Activated CD8-positive, alpha-beta memory T cell treated with anti-CD3 and anti-CD28 coated beads for 36 hours (primary cell): ENCODE data around the gene SBSN. TPM values are rescaled to one million over a fixed set of nuclear protein-coding genes. Genes with fewer than 3 reads are reported as not detected.

ENCODE experiments used
- CTCF ChIA-PET: fragments of 350-600 bp; sonication (Branson Sonifier 250); formaldehyde crosslinking; loops from one replicate; lab custom pipeline; 2021; ENCODE audit warnings: antibody characterized with exemption; lab: Charles Lee
- POLR2A ChIA-PET: fragments of 350-600 bp; sonication (Branson Sonifier 250); formaldehyde crosslinking; loops from one replicate; lab custom pipeline; 2021; ENCODE audit warnings: antibody characterized with exemption; lab: Charles Lee
- total RNA-seq, 2 experiments: library from RNA; stranded (reverse); gene quantifications; one replicate each; pipeline ENCODE4 v1.2.3, GENCODE V29; 2021

The SBSN gene
- total RNA-seq, 2 experiments from 2014 or later: not detected

DNA sequence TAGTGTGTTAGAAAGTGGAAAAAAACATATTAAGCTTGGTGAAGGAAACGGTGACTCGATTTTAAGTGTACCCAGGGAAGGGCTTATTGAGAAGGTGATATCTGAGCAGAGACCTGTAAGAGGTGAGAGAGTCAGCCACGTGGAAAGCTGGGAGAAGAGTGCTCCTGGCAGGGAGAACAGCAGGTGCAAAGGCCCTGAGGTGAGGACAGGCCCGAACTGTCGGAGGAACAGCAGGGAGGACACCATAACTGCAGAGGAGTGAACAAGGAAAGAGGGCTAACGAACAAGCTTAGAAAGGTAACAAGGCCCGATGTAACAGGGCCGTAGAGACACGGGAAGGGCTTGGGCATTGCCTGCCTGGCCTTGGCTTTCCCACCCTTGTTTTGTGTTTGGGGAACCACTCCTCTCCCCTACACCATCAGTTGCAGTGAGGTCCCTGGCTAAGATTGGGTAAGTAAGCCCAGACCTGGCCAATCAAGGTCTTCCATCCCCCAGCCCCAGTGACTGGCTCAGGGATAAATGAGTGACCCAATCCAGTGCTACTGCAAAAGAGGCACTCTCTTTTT, 28.0 kb upstream of the SBSN start:
- POLR2A ChIA-PET: no interaction called here
- CTCF ChIA-PET: interaction anchor here (0.7 to 2.5 kb wide), 5 partner anchors 8 to 61 kb away, joined by 3 to 13 read pairs (median 3); no protein-coding TSS in a partner anchor

DNA sequence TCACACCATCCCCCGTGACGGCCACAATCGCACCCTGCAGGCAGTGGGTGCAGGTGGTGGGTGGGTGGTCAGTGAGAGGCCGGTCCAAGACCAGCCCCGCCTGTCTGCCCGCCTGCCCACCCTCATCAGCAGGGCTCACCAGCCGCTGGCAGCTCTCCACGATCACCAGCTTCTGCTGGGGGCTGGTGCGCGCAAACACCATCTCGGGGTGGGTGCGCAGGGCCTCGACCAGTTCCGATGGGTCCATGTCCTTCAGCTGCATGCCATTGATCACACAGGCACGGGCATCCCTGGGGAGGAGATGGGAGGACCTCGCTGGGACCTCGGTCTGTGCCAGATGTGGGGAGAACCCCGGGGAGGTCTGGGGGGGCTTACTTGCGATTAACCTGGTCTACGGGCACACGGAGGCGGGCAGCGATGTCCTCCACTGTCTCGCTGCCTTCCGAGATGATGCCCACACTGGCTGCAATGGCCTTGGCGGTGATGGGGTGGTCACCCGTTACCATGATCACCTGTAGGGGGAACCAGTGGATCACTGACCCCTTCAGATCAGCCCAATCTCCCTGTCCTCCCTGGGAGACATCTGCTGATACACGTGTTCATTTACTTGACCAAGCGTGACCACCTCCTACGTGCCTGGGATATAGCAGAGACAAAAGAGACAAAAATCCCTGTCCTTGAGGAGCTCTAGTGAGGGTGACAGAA, 27.3 kb upstream of the SBSN start:
- POLR2A ChIA-PET: no interaction called here
- CTCF ChIA-PET: interaction anchor here (0.7 to 2.5 kb wide), 5 partner anchors 7 to 61 kb away, joined by 3 to 13 read pairs (median 3); no protein-coding TSS in a partner anchor

DNA sequence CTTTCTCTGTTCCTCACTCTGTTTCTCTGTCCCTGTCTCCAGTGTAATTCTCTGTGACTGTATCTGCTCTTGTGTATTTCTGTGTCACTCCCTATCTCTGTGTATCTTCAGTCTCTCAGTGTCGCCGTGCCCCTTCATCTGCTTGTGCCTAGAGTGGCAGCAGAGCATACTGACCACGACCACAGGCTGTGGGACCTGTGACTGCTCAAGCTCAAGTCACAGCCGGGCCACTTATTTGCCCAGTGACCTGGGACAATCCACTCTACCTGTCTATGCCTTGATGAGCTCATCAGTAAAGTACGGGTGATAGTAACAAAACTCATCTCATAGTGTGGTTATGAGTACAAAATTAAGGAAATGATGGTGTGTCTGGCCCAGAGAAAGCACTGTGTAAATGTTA, 26.0 kb upstream of the SBSN start:
- POLR2A ChIA-PET: no interaction called here
- CTCF ChIA-PET: no interaction called here

DNA sequence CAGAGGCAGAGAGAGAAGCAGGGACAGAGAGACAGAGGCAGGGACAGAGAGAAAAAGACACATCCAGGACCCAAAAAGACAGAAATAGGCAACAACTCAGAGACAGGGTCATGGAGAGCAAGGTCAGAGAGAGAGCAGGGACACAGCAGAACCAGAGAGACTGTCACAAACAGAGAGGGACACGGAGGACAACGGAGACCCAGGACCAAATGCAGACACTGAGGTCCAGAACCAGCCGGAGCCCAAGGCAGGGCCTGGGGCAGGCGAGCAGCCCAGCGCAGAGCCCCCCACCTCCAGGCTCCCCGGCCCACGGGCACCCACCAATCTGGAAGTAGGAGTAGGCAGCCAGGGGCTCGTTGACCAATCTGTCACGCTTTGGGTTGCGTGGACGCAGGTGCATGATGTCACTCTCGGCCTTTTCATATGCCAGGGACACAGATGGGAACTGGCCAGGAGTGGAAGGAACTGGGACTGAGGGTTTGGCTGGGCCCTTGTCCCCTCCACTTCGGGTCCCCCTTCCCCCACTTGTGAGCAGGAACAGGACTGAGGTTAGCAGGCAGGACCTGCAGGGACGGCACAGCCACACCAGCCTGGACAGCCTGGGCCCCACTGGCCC, 25.4 kb upstream of the SBSN start:
- ChIA-PET POLR2A (no interaction called here), CTCF (no interaction called here)

DNA sequence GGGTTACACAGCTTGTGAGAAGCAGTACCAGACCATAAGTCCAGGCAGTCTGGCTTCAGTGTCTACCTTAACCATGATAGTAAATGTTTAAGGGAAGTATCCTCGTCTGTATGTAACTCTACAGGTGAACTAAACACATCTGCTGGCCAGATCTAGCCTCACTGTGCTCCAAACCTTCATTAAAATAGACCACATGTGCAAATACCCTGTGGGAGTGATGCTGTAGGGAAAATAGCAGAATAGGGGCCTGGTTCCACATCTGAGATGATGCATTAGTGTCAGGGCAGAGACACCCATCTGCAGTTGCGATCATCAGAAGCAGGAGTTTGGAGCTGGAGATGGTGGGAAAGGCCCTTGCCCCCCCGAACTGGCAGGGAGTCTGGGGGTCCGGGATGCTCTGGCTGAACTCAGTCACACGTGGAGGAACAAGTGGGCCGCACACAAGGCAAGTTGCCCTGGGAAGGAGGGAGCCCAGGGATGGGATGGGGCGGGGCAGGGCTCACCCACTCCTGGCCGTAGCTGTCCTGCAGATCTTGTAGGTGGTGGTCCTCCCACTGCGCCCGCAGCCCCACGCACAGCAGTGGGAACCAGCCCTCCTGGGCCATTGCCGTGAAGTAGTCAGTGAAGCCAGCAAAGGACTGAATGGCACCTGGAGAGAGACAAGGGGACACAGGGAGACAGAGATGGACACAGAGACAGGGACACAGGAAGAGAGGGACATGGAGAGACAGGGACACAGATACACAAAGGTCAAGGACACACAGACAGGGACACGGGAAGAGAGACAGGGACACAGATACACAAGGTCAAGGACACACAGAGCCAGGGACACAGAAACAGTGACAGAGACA, 24.6 kb upstream of the SBSN start:
- CTCF ChIA-PET: interaction anchor here (1.7 kb wide), 1 partner anchor 39 kb away, joined by 4 read pairs; no protein-coding TSS in a partner anchor

DNA sequence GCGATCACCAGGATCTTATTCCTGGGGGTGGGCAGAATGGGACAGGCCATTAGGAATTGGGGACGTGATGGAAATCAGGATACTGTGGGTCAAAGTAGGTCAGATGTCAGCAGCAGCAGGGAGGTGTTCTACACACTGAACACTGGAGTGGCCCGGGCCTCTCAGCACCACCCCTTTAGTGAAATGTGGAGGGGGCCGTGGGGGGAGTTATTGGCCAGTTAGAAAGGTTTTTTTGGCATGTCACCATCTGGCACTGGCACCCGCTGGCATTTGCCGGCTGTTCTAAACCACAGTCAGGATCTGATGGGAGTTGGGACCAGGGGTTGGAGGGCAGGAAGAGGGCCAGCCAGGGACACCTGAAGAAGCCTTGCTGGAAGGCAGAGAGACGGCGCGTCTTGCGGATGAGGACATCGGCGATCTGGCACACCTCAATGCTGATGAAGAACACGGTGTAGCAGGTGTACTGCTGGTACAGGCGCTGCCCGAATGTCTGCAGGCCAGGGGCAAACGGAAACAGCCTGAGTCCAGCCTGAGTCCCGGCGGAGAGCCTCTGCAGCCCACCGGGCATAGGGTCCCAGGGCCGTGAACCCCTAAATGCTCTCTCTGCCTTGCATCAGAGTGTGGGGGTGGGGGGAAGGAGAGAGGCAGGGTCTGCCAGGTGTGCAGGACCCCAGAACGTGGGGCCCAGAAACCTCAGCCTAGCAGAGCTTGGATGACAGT, 23.1 kb upstream of the SBSN start:
- POLR2A ChIA-PET: no interaction called here
- CTCF ChIA-PET: interaction anchor here (1.7 kb wide), 1 partner anchor 41 kb away, joined by 4 read pairs; no protein-coding TSS in a partner anchor

More for the DNA sequence above, 24.6 kb upstream of the SBSN start:
- POLR2A ChIA-PET: no interaction called here

DNA sequence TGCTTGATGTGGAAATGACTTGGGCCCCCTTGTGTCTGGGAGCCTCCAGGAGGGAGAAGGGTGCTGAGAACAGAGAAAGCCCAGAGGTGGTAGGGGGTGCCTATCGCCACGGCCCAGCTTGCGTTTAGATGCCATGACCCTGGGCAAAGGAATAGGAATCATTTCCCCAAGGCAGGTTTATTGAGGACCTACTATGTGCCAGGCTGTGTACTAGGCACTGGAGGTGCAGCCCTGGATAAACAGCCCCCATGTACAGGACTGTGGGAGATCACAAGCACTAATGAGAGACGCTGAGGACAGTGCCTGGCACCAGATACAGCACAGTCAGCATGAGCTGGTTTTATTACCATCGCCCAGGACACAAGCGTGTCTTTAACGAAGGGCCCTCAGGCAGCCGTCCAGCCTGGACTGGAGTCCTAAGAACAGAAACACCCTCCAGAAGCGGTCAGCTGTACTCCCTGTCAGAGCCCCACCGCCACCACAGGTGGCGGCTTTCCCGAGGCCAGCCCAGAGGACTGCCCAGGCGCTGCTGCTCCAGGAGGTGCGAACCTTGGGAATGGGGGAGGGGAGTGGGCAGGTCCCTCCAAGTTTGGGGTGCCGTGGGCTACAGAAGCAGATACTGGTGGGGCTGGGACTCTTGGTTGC, 21.9 kb upstream of the SBSN start:
- POLR2A ChIA-PET: interaction anchor here (1.1 kb wide), 1 partner anchor 98 kb away, joined by 3 read pairs; the partner anchor contains the start of gene COX6B1

DNA sequence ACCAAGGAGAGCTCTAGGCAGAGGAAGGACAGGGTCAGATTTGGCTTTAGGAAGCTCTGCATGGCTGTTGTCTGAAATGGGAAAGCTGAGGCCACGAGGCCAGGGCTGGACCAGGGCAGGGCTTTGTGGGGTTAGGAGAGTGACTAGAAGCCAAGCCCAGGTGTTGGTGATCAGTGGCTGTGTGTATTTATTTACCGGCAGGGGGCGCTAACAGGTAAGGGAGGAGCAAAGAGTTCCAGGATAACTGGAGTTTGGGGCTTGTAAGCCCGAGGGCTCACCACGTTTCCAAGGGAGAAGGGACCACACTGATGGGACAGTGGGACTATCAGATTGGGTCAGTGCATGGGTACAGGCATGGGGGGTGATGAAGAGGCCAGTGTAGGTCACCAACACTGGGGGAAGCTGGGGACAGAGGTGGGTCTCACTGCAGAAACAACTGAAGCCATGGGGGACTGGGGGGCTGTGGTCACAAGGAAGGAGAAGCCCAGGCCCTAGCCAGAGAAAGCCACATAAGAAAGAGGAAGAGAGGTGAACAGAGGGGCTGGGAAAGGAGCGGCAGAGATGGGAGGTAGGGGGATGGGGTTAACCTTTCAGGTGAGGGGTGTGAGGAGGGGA, 21.2 kb upstream of the SBSN start:
- POLR2A ChIA-PET: interaction anchor here (1.1 kb wide), 1 partner anchor 99 kb away, joined by 3 read pairs; the partner anchor contains the start of gene COX6B1
- CTCF ChIA-PET: interaction anchor here (0.6 to 3.2 kb wide), 13 partner anchors 8 to 1096 kb away, joined by 3 to 13 read pairs (median 4); partner anchors contain the start of genes DMKN, ETV2 and HAUS5

More for the DNA sequence above, 21.9 kb upstream of the SBSN start:
- CTCF ChIA-PET: interaction anchor here (0.6 to 3.2 kb wide), 9 partner anchors 7 to 1097 kb away, joined by 3 to 13 read pairs (median 4); partner anchors contain the start of gene DMKN

DNA sequence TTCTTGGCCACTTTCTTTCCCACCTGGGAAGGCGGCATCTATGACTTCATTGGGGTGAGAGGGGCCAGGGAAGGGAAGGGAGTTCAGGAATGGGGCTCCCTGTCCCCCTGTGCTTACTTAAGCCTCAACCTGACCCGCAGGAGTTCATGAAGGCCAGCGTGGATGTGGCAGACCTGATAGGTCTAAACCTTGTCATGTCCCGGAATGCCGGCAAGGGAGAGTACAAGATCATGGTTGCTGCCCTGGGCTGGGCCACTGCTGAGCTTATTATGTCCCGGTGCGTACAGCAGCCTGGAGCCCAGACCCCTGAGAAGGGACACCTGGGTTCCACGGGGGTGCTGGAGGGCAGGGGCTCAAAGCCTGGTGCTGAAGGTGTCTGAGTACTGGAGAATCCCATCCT, 18.4 kb upstream of the SBSN start:
- CTCF ChIA-PET: interaction anchor here (1.8 to 3.2 kb wide), 3 partner anchors 36 to 66 kb away, joined by 8 to 13 read pairs (median 13); partner anchors contain the start of gene HAUS5
- POLR2A ChIA-PET: interaction anchor here (0.6 to 1.0 kb wide), 2 partner anchors 33 to 865 kb away, joined by 3 read pairs; no protein-coding TSS in a partner anchor

DNA sequence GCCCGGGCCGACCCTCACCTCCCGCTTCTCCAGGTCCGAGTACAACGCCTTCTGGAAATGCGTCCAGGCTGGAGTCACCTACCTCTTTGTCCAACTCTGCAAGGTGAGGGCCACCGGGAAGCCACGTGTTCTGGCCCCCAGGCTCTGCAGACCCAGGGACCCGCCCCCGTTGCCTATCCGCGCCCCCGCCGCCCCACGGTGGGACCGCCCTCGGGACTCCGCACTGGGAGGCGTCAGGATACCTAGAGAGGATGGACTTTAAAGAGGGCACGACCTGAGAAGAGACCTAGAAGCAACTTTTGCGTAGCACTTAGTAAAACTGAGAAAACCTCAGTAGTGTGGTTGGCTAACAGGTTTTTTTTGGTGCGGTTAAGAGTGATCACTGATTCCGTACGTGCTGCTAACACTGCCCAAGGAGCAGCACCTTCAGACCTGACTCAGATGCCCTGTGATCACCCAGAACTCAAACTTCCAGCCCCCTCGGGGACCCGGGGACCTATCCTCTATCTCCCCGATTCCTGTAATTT, 17.8 kb upstream of the SBSN start:
- CTCF ChIA-PET: interaction anchor here (1.8 to 3.0 kb wide), 2 partner anchors 36 to 67 kb away, joined by 8 to 13 read pairs; partner anchors contain the start of gene HAUS5
- POLR2A ChIA-PET: no interaction called here

DNA sequence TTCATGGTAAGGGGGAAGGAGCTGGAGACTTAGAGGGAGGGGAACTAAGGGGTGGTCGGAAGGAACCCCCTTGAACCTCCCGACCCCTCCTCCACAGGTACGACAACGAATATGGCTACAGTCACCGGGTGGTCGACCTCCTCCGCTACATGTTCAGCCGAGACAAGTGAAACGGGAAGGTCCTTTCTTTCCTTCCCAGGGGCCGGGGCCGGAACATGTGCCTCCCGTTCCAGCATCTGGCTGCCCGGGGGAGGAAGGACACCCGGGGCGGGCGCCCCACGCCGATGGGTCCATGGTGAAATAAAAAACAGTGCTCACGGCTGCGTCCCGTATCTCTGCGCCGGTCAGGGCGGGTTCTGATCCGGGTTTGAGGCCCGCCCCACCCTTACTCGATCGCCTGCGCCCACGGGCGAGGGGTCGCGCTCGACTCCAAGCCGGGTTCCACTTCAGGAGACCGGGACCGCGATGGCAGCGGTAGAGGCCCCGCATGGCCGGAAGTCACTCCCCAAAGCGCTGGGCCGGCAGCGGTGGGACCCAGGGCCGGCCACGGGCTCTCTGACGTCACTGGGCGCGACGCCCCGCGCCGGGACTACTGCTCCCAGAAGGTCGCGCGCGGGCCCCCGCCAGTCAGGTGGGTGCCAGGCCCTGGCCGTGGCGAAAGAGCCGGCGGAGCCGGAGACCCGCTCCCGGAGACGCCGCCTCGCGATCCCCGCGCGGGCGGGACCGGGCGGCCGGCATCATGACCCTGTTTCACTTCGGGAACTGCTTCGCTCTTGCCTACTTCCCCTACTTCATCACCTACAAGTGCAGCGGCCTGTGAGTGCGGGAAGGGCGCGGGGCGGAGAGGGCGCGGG, 17.1 kb upstream of the SBSN start, which contains the start of gene TMEM147:
Gene TMEM147 (plus strand): TSS at position 626 of the 854 bp plus-strand sequence. CDS start 114 bp downstream, at position 740.
- POLR2A ChIA-PET: interaction anchor here (0.6 to 1.7 kb wide), 4 partner anchors 11 to 68 kb away, joined by 3 to 7 read pairs (median 4); partner anchors contain the start of genes DMKN and HAUS5
- CTCF ChIA-PET: interaction anchor here (2.5 kb wide), 1 partner anchor 35 kb away, joined by 9 read pairs; no protein-coding TSS in a partner anchor

DNA sequence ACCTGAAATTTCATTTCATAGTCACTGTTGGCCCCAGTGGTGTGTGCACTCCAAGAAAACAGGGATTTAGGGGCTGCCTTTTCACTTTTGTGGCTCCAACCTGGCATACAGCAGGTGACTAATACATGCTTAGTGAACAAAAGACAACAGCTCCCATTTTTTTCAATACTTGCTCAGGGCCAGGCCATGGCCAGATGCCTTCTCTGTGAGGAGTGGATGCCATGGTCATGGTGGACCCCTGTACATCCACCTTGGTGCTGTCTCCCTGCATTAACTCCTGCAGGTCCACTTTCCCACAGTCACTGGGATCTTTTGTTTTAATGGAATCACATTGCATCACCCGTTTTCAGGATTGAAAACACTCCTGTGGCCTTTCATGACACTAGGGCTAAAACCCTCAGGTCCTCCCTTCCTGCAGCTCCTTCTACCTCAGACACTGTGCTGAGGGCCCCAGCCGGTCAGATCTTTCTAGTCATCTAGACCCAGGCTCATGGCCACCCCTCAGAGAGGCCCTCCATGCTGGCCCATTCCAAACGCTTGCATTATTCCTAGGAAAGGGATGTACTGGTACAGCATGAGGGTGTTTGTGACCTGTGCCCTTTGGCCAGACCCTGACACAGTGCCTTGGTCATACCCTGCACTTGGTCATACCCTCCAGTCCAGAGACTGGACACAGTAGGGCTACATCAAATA, 16.1 kb upstream of the SBSN start:
- ChIA-PET CTCF (interaction anchor here (2.5 kb wide), 1 partner anchor 34 kb away, joined by 9 read pairs; no protein-coding TSS in a partner anchor), POLR2A (interaction anchor here (0.6 to 1.7 kb wide), 5 partner anchors 10 to 570 kb away, joined by 3 to 7 read pairs (median 3); partner anchors contain the start of genes DMKN, HAUS5 and POLR2I)

DNA sequence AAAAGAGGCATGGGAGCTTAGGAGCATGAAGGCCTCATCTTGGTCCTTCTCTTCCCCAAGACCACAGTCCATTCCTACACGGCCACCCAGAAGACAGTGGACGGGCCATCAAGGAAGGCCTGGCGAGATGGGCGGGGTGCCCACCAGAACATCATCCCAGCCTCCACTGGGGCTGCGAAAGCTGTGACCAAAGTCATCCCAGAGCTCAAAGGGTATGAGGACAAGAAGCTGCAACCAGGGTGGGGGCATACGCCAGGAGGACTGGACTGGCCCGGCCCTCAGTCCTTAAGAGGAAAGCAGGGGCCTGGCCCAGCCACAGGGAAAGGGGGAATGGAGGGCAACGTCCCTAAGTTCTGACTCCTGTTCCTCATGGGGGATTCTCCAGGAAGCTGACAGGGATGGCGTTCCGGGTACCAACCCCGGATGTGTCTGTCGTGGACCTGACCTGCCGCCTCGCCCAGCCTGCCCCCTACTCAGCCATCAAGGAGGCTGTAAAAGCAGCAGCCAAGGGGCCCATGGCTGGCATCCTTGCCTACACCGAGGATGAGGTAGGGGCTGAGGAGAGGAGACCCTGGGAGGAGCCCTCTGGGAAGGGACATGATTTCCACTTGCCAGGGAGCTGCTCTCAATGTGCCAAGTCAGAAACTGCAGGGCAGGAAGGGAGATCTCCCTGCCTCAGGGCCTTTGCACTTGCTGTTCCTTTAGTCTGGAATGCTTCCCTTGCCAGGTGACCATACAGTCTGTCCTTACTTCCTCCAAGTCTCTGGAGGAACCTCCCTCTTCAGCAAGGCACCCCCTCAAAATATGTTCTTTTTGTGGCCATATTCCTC, 15.4 kb upstream of the SBSN start:
- CTCF ChIA-PET: interaction anchor here (2.5 kb wide), 1 partner anchor 33 kb away, joined by 9 read pairs; no protein-coding TSS in a partner anchor
- POLR2A ChIA-PET: interaction anchor here (1.1 to 1.7 kb wide), 2 partner anchors 9 to 69 kb away, joined by 5 to 7 read pairs; partner anchors contain the start of gene HAUS5

DNA sequence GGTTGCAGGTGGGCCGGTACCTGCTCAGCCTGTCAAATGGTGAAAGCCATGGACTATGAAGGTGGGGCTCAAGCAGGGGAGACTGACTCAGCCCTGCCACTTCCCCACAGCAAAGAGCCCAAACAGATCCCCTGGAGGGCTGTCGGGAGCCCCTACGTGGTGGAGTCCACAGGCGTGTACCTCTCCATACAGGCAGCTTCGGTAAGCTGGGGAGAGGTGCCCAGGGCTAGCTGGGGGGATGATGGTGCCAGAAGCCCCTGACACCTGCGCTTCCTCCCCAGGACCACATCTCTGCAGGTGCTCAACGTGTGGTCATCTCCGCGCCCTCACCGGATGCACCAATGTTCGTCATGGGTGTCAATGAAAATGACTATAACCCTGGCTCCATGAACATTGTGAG, 14.1 kb upstream of the SBSN start:
- POLR2A ChIA-PET: no interaction called here
- CTCF ChIA-PET: interaction anchor here (0.9 kb wide), 1 partner anchor 32 kb away, joined by 3 read pairs; no protein-coding TSS in a partner anchor
